H1 (cell line): Measurements from ENCODE around the gene PDE9A. TPM values are rescaled to one million over a fixed set of nuclear protein-coding genes. Genes with fewer than 3 reads are reported as not detected.

Experiments
- CTCF ChIA-PET: fragments of 300-600 bp; sonication (Branson Sonifier 250); formaldehyde crosslinking; loops from one replicate; lab custom pipeline; 2021; ENCODE audit not compliant: partially characterized antibody; lab: Charles Lee
- POLR2A ChIA-PET: fragments of 300-600 bp; sonication (Branson Sonifier 250); formaldehyde crosslinking; loops from one replicate; lab custom pipeline; 2021; ENCODE audit warnings: inconsistent platforms; ENCODE audit not compliant: partially characterized antibody; lab: Charles Lee
- DNase-seq, 2 experiments: peaks; one replicate each; pipeline versions ENCODE4 v3.0.0 to v3.0.0-alpha.2; 2010 to 2022; ENCODE audit warnings: low spot score in 2 of 2, low read depth in 1 of 2, mixed read lengths in 1 of 2
- FAIRE-seq: peaks from 2 replicates; lab custom pipeline; 2011; peaks lifted over from hg19 to GRCh38; lab: Jason Lieb, UNC
- H2AFZ ChIP-seq: 2 replicates; pipeline ENCODE4 v1.8.1; 2012; ENCODE audit warnings: low read length, inconsistent platforms
- H2AK5ac ChIP-seq: 2 replicates; pipeline ENCODE4 v1.6.1; 2013; ENCODE audit warnings: low read depth, low read length
- H2BK120ac ChIP-seq: replicated peaks from 2 replicates; pipeline ENCODE3; 2013; ENCODE audit warnings: low read depth, low read length, inconsistent platforms
- H2BK12ac ChIP-seq: 2 replicates; pipeline ENCODE4 v1.6.1; 2013; ENCODE audit warnings: low read depth, low read length
- H2BK15ac ChIP-seq: 2 replicates; pipeline ENCODE4 v1.6.1; 2013; ENCODE audit warnings: low read length
- H2BK20ac ChIP-seq: 2 replicates; pipeline ENCODE4 v1.6.1; 2013; ENCODE audit warnings: low read length
- H2BK5ac ChIP-seq: 2 replicates; pipeline ENCODE4 v1.6.1; 2013; ENCODE audit warnings: low read depth, low read length
- H3K14ac ChIP-seq: 2 replicates; pipeline ENCODE4 v1.6.1; 2013; ENCODE audit warnings: inconsistent platforms; ENCODE audit not compliant: insufficient read length
- H3K18ac ChIP-seq: 2 replicates; pipeline ENCODE4 v1.6.1; 2013; ENCODE audit warnings: low read length; ENCODE audit errors: extremely low read depth
- H3K23ac ChIP-seq: 2 replicates; pipeline ENCODE4 v1.6.1; 2013; ENCODE audit warnings: inconsistent platforms; ENCODE audit not compliant: insufficient read length
- H3K23me2 ChIP-seq: 2 replicates; pipeline ENCODE4 v1.6.1; 2013; ENCODE audit warnings: low read depth, low read length
- H3K27ac ChIP-seq: 2 replicates; pipeline ENCODE4 v1.6.1; 2011; ENCODE audit warnings: low read depth, low read length, inconsistent platforms
- H3K27me3 ChIP-seq, 4 experiments: replicated peaks in 1 of 4; 1 replicate in 1 of 4; 2 replicates in 3 of 4; pipeline versions ENCODE4 v1.6.1 to v1.8.1; 2011 to 2013; ENCODE audit warnings: low read length in 3 of 4, mild to moderate bottlenecking in 3 of 4, inconsistent platforms in 2 of 4, mixed read lengths in 2 of 4, moderate library complexity in 1 of 4; ENCODE audit not compliant: control insufficient read depth in 3 of 4, insufficient read depth in 3 of 4; ENCODE audit errors: extremely low read depth in 1 of 4
- H3K36me3 ChIP-seq, 4 experiments: 2 replicates each; pipeline versions ENCODE4 v1.6.1 to v1.8.1; 2011 to 2013; ENCODE audit warnings: mild to moderate bottlenecking in 4 of 4, low read length in 3 of 4, moderate library complexity in 2 of 4, control low read depth in 1 of 4, inconsistent platforms in 1 of 4; ENCODE audit not compliant: insufficient read depth in 4 of 4, control insufficient read depth in 2 of 4
- H3K4ac ChIP-seq: replicated peaks from 2 replicates; pipeline ENCODE3; 2013; ENCODE audit warnings: low read length, low read depth, mixed read lengths, inconsistent platforms; ENCODE audit not compliant: insufficient read length
- H3K4me1 ChIP-seq, 4 experiments: replicated peaks in 1 of 4; 1 replicate in 1 of 4; 2 replicates in 3 of 4; pipeline versions ENCODE4 v1.6.1 to v1.8.1; 2011 to 2013; ENCODE audit warnings: low read length in 3 of 4, inconsistent platforms in 2 of 4, mixed read lengths in 1 of 4; ENCODE audit not compliant: insufficient read depth in 4 of 4, control insufficient read depth in 3 of 4
- H3K4me2 ChIP-seq, 2 experiments: 2 replicates each; pipeline versions ENCODE4 v1.6.1 to v1.8.1; 2011 to 2013; ENCODE audit warnings: low read depth in 2 of 2, low read length in 2 of 2, control low read depth in 1 of 2, inconsistent platforms in 1 of 2, mild to moderate bottlenecking in 1 of 2; ENCODE audit not compliant: insufficient read depth in 1 of 2
- H3K4me3 ChIP-seq, 4 experiments: fragments of 200-600, 300-600 bp in 1 of 4; sonication (generic), shearing (Covaris generic), sonication (Bioruptor Twin) in 1 of 4; 2 replicates each; pipeline versions ENCODE4 v1.5.1 to v1.8.1; 2011 to 2016; ENCODE audit warnings: low read length in 4 of 4, low read depth in 3 of 4, control low read depth in 2 of 4, inconsistent platforms in 2 of 4, mild to moderate bottlenecking in 2 of 4, mixed read lengths in 1 of 4, moderate library complexity in 1 of 4; ENCODE audit not compliant: insufficient read depth in 2 of 4; ENCODE audit errors: extremely low read depth in 1 of 4
- H3K56ac ChIP-seq: replicated peaks from 2 replicates; pipeline ENCODE3; 2013; ENCODE audit warnings: low read depth, mild to moderate bottlenecking, mixed read lengths, low read length, inconsistent platforms; ENCODE audit not compliant: insufficient read length
- H3K79me1 ChIP-seq: 2 replicates; pipeline ENCODE4 v1.6.1; 2013; ENCODE audit warnings: low read depth, low read length, control low read depth
- H3K79me2 ChIP-seq, 2 experiments: 2 replicates each; pipeline versions ENCODE4 v1.6.1 to v1.8.1; 2012 to 2013; ENCODE audit warnings: low read length in 2 of 2, mild to moderate bottlenecking in 2 of 2, inconsistent platforms in 1 of 2; ENCODE audit not compliant: insufficient read depth in 2 of 2, control insufficient read depth in 1 of 2
- H3K9ac ChIP-seq, 4 experiments: replicated peaks in 1 of 4; 1 replicate in 1 of 4; 2 replicates in 3 of 4; pipeline versions ENCODE4 v1.6.1 to v1.8.1; 2011 to 2013; ENCODE audit warnings: low read depth in 3 of 4, low read length in 3 of 4, control low read depth in 2 of 4, mild to moderate bottlenecking in 2 of 4, moderate library complexity in 2 of 4, inconsistent platforms in 1 of 4; ENCODE audit errors: extremely low read depth in 1 of 4
- H3K9me3 ChIP-seq, 2 experiments: 2 replicates each; pipeline versions ENCODE4 v1.6.1 to v1.8.1; 2012 to 2013; ENCODE audit warnings: mild to moderate bottlenecking in 2 of 2, moderate library complexity in 2 of 2, control low read depth in 1 of 2, inconsistent platforms in 1 of 2, low read depth in 1 of 2, low read length in 1 of 2, mixed read lengths in 1 of 2; ENCODE audit not compliant: insufficient read depth in 2 of 2
- H4K20me1 ChIP-seq, 2 experiments: replicated peaks in 1 of 2; 2 replicates each; pipeline versions ENCODE3 to v1.8.1; 2011 to 2013; ENCODE audit warnings: inconsistent platforms in 2 of 2, low read length in 2 of 2, mild to moderate bottlenecking in 1 of 2; ENCODE audit not compliant: insufficient read depth in 2 of 2, control insufficient read depth in 1 of 2
- H4K5ac ChIP-seq: 2 replicates; pipeline ENCODE4 v1.6.1; 2013; ENCODE audit warnings: low read length, low read depth, mixed read lengths, inconsistent platforms; ENCODE audit not compliant: insufficient read length
- H4K8ac ChIP-seq: 2 replicates; pipeline ENCODE4 v1.8.0; 2013; ENCODE audit warnings: mild to moderate bottlenecking, moderate library complexity, low read length, inconsistent platforms; ENCODE audit not compliant: insufficient read depth; ENCODE audit errors: extremely low read depth
- H4K91ac ChIP-seq: replicated peaks from 2 replicates; pipeline ENCODE3; 2013; ENCODE audit warnings: low read length, mixed read lengths, inconsistent platforms; ENCODE audit not compliant: insufficient read length
- CHD1 ChIP-seq: IDR thresholded peaks from 2 replicates; pipeline ENCODE4 v1.6.1; 2012; ENCODE audit warnings: low read depth, low read length, improper control_type of control experiment
- CREB1 ChIP-seq: IDR thresholded peaks from 2 replicates; pipeline ENCODE4 v1.6.1; 2012; ENCODE audit warnings: inconsistent platforms
- E2F6 ChIP-seq: IDR thresholded peaks from 2 replicates; pipeline ENCODE4 v1.6.1; 2012; ENCODE audit warnings: inconsistent platforms
- EGR1 ChIP-seq: IDR thresholded peaks from 2 replicates; pipeline ENCODE4 v1.6.1; 2011; ENCODE audit warnings: low read depth, low read length, borderline replicate concordance
- MAX ChIP-seq: IDR thresholded peaks from 2 replicates; pipeline ENCODE4 v1.6.1; 2012; ENCODE audit warnings: inconsistent platforms
- NRF1 ChIP-seq: IDR thresholded peaks from 2 replicates; pipeline ENCODE4 v1.6.1; 2011; ENCODE audit warnings: mild to moderate bottlenecking, low read depth, low read length, improper control_type of control experiment
- PHF8 ChIP-seq: fragments of 200-600 bp; sonication (generic); conservative IDR thresholded peaks from 2 replicates; pipeline ENCODE4 v1.7.1; 2012; ENCODE audit warnings: low read depth, mild to moderate bottlenecking, inconsistent platforms, low read length, moderate library complexity
- RXRA ChIP-seq: IDR thresholded peaks from 2 replicates; pipeline ENCODE4 v1.6.1; 2011; ENCODE audit warnings: low read depth, mild to moderate bottlenecking, low read length, moderate library complexity; ENCODE audit not compliant: insufficient read depth
- SIRT6 ChIP-seq: IDR thresholded peaks from one replicate; pipeline ENCODE4 v1.7.1; 2012; ENCODE audit warnings: low read length, inconsistent platforms
- SP1 ChIP-seq: IDR thresholded peaks from 2 replicates; pipeline ENCODE4 v1.6.1; 2011; ENCODE audit warnings: low read depth, low read length
- SUZ12 ChIP-seq: fragments of 200-600 bp; sonication (generic); IDR thresholded peaks from 2 replicates; pipeline ENCODE4 v1.6.1; 2012; ENCODE audit warnings: mild to moderate bottlenecking, inconsistent platforms, low read length, moderate library complexity, mixed read lengths
- USF2 ChIP-seq: IDR thresholded peaks from 2 replicates; pipeline ENCODE4 v1.6.1; 2011; ENCODE audit warnings: low read length, improper control_type of control experiment
- ZNF274 ChIP-seq: IDR thresholded peaks from 2 replicates; pipeline ENCODE4 v1.7.0; 2012; ENCODE audit warnings: low read length, borderline replicate concordance; ENCODE audit errors: extremely low read depth
- WGBS, 2 experiments: shearing (Covaris generic) in 1 of 2; methylation state at CpG; one replicate each; pipeline versions ENCODE4 v1.1.6 to v1.1.7; 2013 to 2015; ENCODE audit warnings: low lambda C conversion rate in 2 of 2, mixed read lengths in 2 of 2, inconsistent platforms in 1 of 2, low coverage in 1 of 2, missing lambda C conversion rate in 1 of 2; ENCODE audit not compliant: insufficient replicate concordance in 2 of 2, insufficient coverage in 1 of 2, insufficient read length in 1 of 2; ENCODE audit errors: extremely low coverage in 1 of 2, missing lambda C conversion rate in 1 of 2; 5-methylcytosine and 5-hydroxymethylcytosine counted together
- polyA plus RNA-seq, 7 experiments: library from polyadenylated mRNA; depleted of rRNA in 3 of 7; stranded (reverse) in 5 of 7; unstranded in 2 of 7; fragments of >200 nt in 5 of 7; fragments of 200-250 nt in 2 of 7; gene quantifications; 1 replicate in 5 of 7; 2 replicates in 1 of 7; 4 replicates in 1 of 7; pipeline versions ENCODE4 v1.2.1 to v1.2.3, GENCODE V29; 2011 to 2013; ENCODE audit warnings: missing spikeins in 2 of 7, mixed read lengths in 2 of 7
- total RNA-seq: library from RNA; stranded (reverse); fragmentation: NEBNext Ultra II Directional; extraction: Animal tissue kit (Norgen Biotek cat#: 25700); gene quantifications from 2 replicates; pipeline ENCODE4 v1.2.1, GENCODE V29; 2021

PDE9A gene
- total and polyA plus RNA-seq, 2 of the 8 experiments (the other 6 are each of a cell fraction or from before 2014, with no cell fraction given), result 39.2 to 45.9 TPM

DNA sequence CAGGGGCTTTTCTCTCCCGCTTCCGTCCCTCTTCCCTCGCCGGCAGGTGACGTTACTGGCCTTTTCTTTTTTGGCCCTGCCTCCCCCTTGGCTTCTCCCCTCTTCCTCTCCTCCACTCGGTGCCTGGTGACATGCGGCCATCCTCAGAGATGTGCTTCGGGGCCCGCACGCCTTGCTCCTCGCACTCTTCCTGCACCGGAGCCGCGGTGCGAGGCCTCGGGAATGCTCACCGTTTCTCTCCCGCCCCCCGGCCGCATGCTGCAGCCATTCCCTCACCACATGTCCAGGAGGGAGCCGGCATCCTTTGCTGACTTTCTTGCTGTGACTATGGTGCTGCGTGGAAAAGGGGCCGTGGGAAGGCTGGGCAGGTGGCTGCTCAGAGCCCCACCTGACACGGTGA lies 39.3 kb downstream of the PDE9A start:
- Histone ChIP-seq H4K91ac (no peak overlapping the region), H2BK5ac (no peak overlapping the region; the same call in 1 of the 2 replicates), H3K23ac (no peak overlapping the region), H3K9ac (no peak overlapping the region), H4K8ac (no peak overlapping the region), H3K14ac (no peak overlapping the region), H2BK120ac (no peak overlapping the region), H3K4me1 (peaks cover 0 to 2% (median 0%) of the 10 kb centered on the region in 4 experiments; a peak in 1 of 7 replicates), H3K9me3 (no peaks in the 10 kb centered on the region), H3K79me1 (no peaks in the 10 kb centered on the region), H3K56ac (no peak overlapping the region), H3K23me2 (peaks cover 8% of the 10 kb centered on the region; the same call in 1 of the 2 replicates), H3K4me3 (no peak overlapping the region), H4K5ac (no peak overlapping the region), H4K20me1 (peaks cover 2 to 13% of the 10 kb centered on the region in 2 experiments), H3K18ac (no peak overlapping the region), H2BK20ac (no peak overlapping the region), H3K27ac (no peak overlapping the region), H2AK5ac (no peak overlapping the region), H3K36me3 (peaks cover 1 to 41% (median 15%) of the 10 kb centered on the region in 4 experiments; a peak in 7 of 8 replicates), H2BK15ac (no peak overlapping the region), H2AFZ (no peak overlapping the region), H3K4ac (no peak overlapping the region), H3K4me2 (no peak overlapping the region), H3K79me2 (no peaks in the 10 kb centered on the region), H3K27me3 (no peaks in the 10 kb centered on the region), H2BK12ac (no peak overlapping the region)
- DNase-seq (no peak), FAIRE-seq (no peak)
- POLR2A ChIA-PET, result no interaction called here
- CTCF ChIA-PET, result no interaction called here
- TF ChIP-seq RXRA (no peak), SP1 (no peak), PHF8 (no peak), USF2 (no peak), E2F6 (peak; percentile 75), SIRT6 (no peak), EGR1 (no peak), MAX (peak; percentile 66), CREB1 (no peak), ZNF274 (no peak), NRF1 (no peak), CHD1 (no peak), SUZ12 (no peak)
- WGBS, 2 experiments, result 92% methylated on average over 17 of the region's 24 CpGs; no CpG with 5 or more reads in 1 of the 2 experiments
